ENCODE measurements around the gene PTH2R. TPM values are rescaled to one million over a fixed set of nuclear protein-coding genes. Genes with fewer than 3 reads are reported as not detected.

The PTH2R gene
- total RNA-seq, 1 experiment from 2014 or later, result 0.12 TPM

GRCh38 chr2:208366215-208367127 is 40.1 kb upstream of the PTH2R start:
- no peak for ATAC-seq
- Histone ChIP-seq H3K36me3 (ENCODE audit: control insufficient read depth in 1 of 2, insufficient read depth in 2 of 2, low read length in 2 of 2) (no peaks in the 10 kb centered on the region), H3K27ac (ENCODE audit: low read depth, low read length) (no peak overlapping the region), H3K9me2 (ENCODE audit: insufficient read depth) (no peaks in the 10 kb centered on the region), H3K4me1 (ENCODE audit: control insufficient read depth in 1 of 2, insufficient read depth in 2 of 2, low read length in 2 of 2) (0 out of 4 replicates have a peak, but pooled peaks cover 0 to 3% of the 10 kb centered on the region in 2 experiments), H3K27me3 (ENCODE audit: insufficient read depth, low read length) (no peaks in the 10 kb centered on the region), H3K9me3 (ENCODE audit: control insufficient read depth in 1 of 2, insufficient read depth in 1 of 2, low read depth in 1 of 2, low read length in 2 of 2) (no peaks in the 10 kb centered on the region), H3K4me2 (ENCODE audit: low read length) (no peak overlapping the region), H3K79me2 (ENCODE audit: insufficient read depth, low read length) (no peaks in the 10 kb centered on the region), H3K9ac (ENCODE audit: low read length) (no peak overlapping the region), H4K20me1 (ENCODE audit: insufficient read depth) (no peaks in the 10 kb centered on the region), H2AFZ (ENCODE audit: low read depth, low read length, poor library complexity, severe bottlenecking) (no peak overlapping the region), H3K4me3 (replicated peaks in 1 of 2; ENCODE audit: low read depth in 1 of 2, low read length in 2 of 2) (no peak overlapping the region)
- CTCF ChIA-PET, result interaction anchor here (1.0 kb wide), 1 partner anchor 9 kb away, joined by 4 read pairs; no protein-coding TSS in a partner anchor
- TF ChIP-seq EZH2phosphoT487 (IDR thresholded peaks at IDR 0.05; ENCODE audit: borderline replicate concordance) (no peak), REST (IDR thresholded peaks at IDR 0.05; ENCODE audit: low read depth) (no peak), RAD21 (IDR thresholded peaks at IDR 0.05; ENCODE audit: low read depth) (no peak), ZBTB33 (IDR thresholded peaks at IDR 0.05; ENCODE audit: extremely low read depth, insufficient replicate concordance, low read length) (no peak), MAX (IDR thresholded peaks at IDR 0.05) (no peak), ZNF274 (IDR thresholded peaks at IDR 0.05; ENCODE audit: low read depth, low read length) (no peak), YY1 (IDR thresholded peaks at IDR 0.05; ENCODE audit: extremely low read depth, insufficient replicate concordance, low read depth, low read length) (no peak), TCF7L2 (IDR thresholded peaks at IDR 0.05; ENCODE audit: borderline replicate concordance, extremely low read depth, insufficient read depth, insufficient read length) (no peak), ATF3 (IDR thresholded peaks at IDR 0.05) (no peak), ELF1 (IDR thresholded peaks at IDR 0.05; ENCODE audit: borderline replicate concordance, low read depth) (no peak), SRF (IDR thresholded peaks at IDR 0.05; ENCODE audit: low read depth) (no peak), FOSL1 (IDR thresholded peaks at IDR 0.05; ENCODE audit: low read depth) (no peak), POLR2AphosphoS5 (IDR thresholded peaks at IDR 0.05; ENCODE audit: low read depth, low read length) (no peak), SIN3A (IDR thresholded peaks at IDR 0.05; ENCODE audit: low read depth) (no peak), JUND (IDR thresholded peaks at IDR 0.05) (no peak), CBX3 (IDR thresholded peaks at IDR 0.05; ENCODE audit: low read depth) (no peak), POLR2A (IDR thresholded peaks at IDR 0.05; ENCODE audit: borderline replicate concordance, extremely low read depth, insufficient read depth, insufficient read length) (no peak)
- intact Hi-C loops (cut with micrococcal nuclease), result no loop called here
- DNase-seq (ENCODE audit: low read depth, low spot score), result no peak
- RAD21 ChIA-PET (ENCODE audit: low non-redundant PET in 1 of 2, low total read pairs in 2 of 2, uncharacterized antibody in 2 of 2, unreplicated experiment in 2 of 2), result no interaction called here
- POLR2A ChIA-PET, result no interaction called here
- BruUV-seq (replicated peaks), result no TSS peak

All from HCT116 (cell line).